ENCODE measurements around the gene JMJD7. TPM values are rescaled to one million over a fixed set of nuclear protein-coding genes. Genes with fewer than 3 reads are reported as not detected.

The JMJD7 gene
- total RNA-seq, 2 donors from 2014 or later = 13.5 to 17.7 TPM

DNA sequence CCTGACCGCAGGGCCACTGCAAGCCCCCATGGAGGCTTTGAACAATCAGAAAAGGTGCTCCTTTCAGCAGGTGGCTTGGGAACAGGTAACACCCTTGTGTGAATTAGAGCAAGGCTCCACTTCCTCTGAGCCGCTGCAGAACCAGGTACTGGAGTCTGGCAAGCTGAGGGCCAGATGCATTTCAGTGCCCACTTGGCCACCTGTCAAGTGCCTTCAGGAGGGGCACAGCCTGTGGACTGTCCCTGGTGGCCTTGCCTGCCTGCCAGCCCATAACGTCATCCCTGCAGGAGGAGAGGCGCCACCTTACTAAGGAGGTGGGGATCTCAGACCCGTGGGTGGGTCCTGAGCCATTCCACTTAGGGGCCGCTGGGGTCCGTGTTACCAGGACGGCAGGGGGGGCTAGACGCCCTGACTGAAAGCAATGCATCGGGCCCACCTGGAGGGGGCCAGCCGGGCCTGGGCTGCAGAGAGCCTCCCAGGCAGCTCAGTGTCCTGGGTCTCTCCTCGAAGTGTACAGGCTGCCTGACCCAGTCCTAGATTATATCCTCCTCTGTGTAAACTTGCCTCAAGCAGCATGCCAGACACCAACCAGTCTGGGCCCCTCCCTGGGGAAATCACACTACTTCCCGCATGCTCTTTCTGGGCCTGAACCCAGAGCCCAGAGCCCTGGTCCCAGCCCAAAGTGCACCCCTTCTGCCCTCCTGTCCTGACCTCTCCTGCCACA lies 49.9 kb downstream of the JMJD7 start:
- no peak for ATAC-seq
- Mint-ChIP-seq H3K27ac (peak overlapping the region in 1 of 2 donors; percentile 46), H3K36me3 (peaks cover 0 to 4% of the 10 kb centered on the region in 2 donors), H3K9me3 (no peaks in the 10 kb centered on the region)
- no peak for DNase-seq (ENCODE audit: low spot score in 2 of 2)

DNA sequence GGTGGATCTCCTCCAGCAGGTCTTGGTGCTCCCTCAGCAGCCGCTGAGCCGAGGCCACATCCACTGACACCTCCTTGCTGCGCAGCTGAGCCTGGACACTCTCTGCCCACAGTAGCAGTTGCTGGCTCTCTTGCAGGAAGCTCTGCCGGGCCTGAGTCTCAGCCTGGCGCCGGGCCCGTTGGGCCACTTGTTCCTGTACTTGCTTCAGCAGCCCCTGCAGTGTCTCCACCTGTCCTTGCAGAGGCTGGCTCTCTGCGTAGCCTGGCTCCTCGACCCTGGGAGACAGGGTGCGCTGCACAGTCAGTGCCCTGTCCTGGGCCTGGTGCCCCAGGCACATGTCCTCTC lies 50.4 kb downstream of the JMJD7 start:
- no peak for ATAC-seq
- Mint-ChIP-seq H3K9me3 (no peaks in the 10 kb centered on the region), H3K27ac (peak overlapping the region in 1 of 2 donors; percentile 46), H3K36me3 (peaks cover 0 to 4% of the 10 kb centered on the region in 2 donors)
- no peak for DNase-seq (ENCODE audit: low spot score in 2 of 2)

DNA sequence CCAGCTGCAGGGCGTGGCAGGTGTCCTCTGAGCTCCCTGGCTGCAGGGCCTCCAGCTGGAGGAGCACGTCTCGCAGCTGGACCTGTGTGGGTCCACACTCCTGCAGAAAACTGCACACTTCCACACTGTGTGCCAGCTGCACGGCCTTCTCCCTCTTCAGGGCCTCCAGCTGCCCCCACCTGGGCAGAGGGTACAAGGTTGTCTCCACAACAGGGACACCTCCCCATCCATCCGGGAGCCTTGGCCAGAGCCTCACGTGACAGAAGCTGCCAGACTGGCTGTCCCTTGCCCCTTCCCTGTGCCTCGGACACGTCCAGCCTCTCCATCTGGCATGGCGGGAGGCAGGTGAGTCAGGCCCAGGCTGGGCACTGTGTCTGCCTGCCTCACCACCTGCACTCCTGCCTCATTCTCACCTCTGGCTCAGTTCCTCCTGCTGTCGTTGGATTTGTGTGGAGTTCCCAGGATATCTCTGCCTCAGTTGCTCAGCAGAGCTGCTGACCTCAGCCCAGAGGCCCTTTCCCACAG lies 51.5 kb downstream of the JMJD7 start:
- H3K36me3 Mint-ChIP-seq = peaks cover 0 to 4% of the 10 kb centered on the region in 2 donors
- DNase-seq (ENCODE audit: low spot score in 2 of 2) (no peak), ATAC-seq (no peak)
- H3K9me3 Mint-ChIP-seq = no peaks in the 10 kb centered on the region
- H3K27ac Mint-ChIP-seq = no peak overlapping the region

DNA sequence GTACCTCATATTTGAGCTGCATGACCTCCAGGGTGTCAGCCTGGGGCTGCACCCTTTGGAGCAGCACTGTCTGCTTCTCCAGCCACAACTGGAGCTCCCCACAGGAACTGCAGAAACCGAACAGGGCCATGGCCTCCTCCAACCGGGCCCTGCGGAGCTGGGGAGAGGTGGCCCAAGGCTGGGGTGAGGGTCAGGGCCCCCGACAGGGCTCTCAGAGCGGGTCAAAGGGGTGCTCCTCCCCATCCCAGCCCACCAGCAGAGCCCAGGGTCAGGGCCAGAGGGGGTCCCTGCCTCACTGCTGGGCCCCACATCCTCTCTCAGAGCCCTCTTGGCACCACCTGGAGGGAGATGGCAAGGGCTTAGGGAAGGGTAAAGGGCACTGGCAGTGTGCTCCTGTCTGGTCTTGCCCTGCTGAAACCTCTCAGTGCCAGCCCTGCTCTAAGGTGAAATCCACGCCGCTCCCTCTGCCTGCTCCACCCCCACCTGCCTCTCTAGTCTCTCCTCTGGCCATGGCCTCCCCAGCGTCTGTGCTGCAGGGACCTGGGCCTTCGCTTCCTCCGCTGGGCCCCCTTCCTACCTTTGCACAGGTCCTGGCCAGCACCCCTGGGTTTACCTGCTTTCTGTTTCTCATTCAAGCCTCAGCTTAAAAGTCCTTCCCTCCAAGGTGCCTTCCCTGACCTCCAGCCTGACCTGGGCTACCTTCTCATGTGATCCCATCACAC lies 52.4 kb downstream of the JMJD7 start:
- no peak for DNase-seq (ENCODE audit: low spot score in 2 of 2)
- no peak for ATAC-seq
- Mint-ChIP-seq H3K9me3 (no peaks in the 10 kb centered on the region), H3K36me3 (peaks cover 0 to 4% of the 10 kb centered on the region in 2 donors), H3K27ac (no peak overlapping the region)

DNA sequence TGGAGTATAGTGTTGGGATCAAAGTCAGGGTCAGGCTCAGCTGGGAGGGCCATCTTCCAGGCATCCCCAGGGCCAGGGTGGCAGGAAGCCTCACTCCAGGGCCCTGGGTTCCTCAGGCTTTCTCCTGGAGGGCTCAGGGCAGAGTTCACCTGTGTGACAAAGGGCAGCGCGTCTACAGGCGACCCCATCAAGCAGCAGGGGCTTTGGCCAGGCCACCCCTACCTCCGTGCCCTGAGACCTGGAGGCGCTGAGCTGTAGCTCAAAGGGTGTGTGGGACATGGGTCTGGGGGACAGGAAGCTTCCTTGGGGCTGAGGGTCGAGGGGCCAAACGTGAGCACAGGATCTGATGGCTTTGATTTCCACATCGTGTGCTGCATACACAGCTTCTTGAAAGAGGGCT lies 53.2 kb downstream of the JMJD7 start:
- ATAC-seq (no peak), DNase-seq (ENCODE audit: low spot score in 2 of 2) (no peak)
- Mint-ChIP-seq H3K27ac (peak overlapping the region; percentile 3 to 23), H3K9me3 (no peaks in the 10 kb centered on the region), H3K36me3 (peaks cover 0 to 4% of the 10 kb centered on the region in 2 donors)

DNA sequence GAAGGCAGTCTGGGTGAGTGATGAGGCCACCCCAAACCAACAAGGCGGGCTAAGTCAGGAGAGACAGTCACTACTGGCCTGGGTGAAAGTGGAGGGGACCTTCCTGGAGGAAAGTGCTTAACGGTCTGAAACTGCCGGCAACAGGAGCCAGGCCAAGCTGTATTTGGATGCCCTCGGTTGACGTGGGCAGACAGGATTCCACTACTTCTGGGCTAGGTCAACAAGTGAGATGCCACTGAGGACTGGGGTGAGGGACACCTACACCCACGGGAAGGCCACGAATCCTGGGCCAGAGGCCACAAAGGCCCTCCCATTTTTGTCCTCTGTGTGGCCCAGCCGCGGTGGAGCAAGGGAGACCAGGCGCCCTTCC lies 53.6 kb downstream of the JMJD7 start:
- Mint-ChIP-seq H3K36me3 (peaks cover 0 to 4% of the 10 kb centered on the region in 2 donors), H3K9me3 (no peaks in the 10 kb centered on the region), H3K27ac (peak overlapping the region; percentile 3 to 23)
- ATAC-seq (no peak), DNase-seq (ENCODE audit: low spot score in 2 of 2) (no peak)

DNA sequence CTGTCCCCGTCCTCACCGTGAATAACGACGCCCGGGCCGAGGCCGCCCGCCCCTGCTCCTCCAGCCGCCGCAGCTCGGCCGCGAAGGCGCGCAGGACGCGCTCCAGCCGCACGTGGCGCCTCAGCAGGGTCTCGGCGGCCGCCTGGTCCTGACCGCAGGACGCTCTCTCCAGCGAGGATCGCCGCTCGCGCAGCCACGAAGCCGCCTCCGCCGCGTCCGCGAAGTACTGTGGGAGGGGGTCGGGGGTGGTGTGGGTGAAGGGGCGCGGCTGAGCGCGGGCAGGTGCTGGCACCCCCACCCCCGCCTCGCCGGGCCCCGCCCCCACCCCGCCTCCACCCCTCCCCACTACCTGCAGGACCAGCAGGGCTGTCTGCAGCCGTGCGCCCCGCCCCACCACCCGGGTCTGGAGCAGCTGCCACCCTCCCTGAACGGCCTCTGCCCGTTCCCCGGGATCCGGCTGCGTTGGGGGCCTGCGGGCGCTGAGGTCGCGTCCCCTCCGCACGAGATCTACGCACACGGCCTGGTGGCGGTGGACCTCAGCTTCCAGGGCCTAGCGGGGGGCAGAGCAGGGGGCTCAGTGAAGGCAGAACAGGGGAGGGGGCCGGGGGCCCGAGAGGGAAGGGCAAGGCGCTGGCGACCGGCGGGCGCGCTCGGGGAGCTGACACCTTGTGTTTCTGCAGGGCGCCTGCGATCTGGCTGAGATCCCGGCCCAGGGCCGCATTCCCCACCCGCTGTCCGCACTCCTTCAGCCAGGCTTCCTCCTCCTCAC lies 54.2 kb downstream of the JMJD7 start:
- ATAC-seq (peak; percentile 10 to 20), DNase-seq (ENCODE audit: low spot score in 2 of 2) (no peak)
- Mint-ChIP-seq H3K27ac (no peak overlapping the region), H3K9me3 (no peaks in the 10 kb centered on the region), H3K36me3 (peaks cover 0 to 4% of the 10 kb centered on the region in 2 donors)

DNA sequence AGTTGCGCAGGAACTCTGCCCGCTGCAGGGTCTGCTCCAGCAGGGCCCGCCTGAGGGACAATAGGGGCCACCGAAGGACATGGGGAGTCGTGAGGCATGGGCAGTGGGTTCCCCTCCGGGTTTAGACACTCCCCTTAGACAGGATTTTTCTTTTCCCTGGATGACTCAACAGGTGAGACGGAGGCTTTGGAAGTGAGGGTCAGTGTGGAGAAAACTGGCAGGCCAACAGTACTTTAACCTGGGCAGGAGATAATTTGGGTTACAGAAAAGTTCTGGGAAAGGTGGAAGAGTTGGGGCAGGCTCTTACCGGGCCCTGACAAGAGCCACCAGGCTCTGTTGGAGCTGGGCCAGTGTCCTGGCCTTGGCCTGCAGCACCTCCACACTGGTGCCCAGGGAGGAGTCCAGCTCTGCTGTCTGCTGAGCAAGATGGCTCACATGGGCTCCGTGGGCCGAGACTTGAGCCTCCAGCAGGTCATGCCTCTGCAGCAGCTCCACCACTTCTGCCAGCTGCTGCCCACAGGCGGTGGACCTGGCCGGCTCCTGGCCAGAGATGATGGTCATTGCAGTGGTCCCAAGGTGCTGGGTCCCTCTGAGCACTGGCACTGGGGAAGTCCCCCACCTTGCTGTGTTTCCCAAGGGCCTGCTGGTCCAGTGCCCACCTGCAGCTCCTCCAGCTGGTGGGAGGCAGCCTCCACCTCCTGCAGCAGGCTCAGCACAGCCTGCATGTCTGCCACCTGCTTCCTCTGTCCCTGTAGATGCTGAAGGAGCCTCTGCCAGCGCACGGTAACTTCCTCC lies 55.0 kb downstream of the JMJD7 start:
- Mint-ChIP-seq H3K27ac (no peak overlapping the region), H3K36me3 (peaks cover 0 to 4% of the 10 kb centered on the region in 2 donors)
- ATAC-seq = no peak

DNA sequence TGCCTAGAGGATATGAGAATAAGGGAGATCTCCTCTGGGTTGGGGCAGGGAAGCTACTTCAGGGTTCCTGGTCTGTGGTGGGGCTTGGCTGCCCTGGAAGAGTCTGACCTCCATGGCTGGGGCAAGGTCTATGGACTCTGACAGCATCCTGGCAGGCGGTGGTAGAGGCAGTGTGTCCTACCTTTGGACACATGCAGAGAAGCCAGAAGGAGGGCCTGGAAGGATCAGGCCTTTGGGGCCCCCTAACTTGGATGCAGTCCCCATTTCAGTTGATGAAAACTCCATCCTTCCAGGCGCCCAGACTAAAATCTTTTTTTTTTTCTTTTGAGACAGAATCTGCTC lies 55.6 kb downstream of the JMJD7 start:
- no peak for ATAC-seq
- Mint-ChIP-seq H3K27ac (no peak overlapping the region), H3K9me3 (no peaks in the 10 kb centered on the region), H3K36me3 (peaks cover 0 to 4% of the 10 kb centered on the region in 2 donors)
- DNase-seq (ENCODE audit: low spot score in 2 of 2) = no peak

More for the DNA sequence above, 55.0 kb downstream of the JMJD7 start:
- no peaks in the 10 kb centered on the region for H3K9me3 Mint-ChIP-seq
- DNase-seq (ENCODE audit: low spot score in 2 of 2) = no peak

DNA sequence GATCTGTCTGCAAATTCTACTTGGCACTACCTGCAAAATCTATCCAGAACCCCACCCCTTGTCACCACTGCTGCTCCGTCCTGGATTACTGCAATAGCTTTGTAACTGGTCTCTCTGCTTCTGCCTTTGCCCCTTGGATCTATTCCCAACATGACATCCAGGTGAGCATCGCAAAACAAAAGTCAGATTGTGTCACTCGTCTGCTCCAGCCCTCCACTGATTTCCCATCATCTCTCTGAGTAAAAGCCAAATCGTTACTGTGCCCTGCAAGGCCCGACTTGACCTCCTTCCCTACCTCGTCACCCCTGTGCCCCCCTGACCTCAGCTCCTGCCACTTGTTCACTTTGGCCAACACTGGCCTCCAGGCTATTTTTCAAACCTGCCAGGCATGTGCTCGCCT lies 56.6 kb downstream of the JMJD7 start:
- Mint-ChIP-seq H3K9me3 (no peaks in the 10 kb centered on the region), H3K36me3 (peaks cover 0 to 4% of the 10 kb centered on the region in 2 donors), H3K27ac (no peak overlapping the region)
- DNase-seq (ENCODE audit: low spot score in 2 of 2) (no peak), ATAC-seq (no peak)

DNA sequence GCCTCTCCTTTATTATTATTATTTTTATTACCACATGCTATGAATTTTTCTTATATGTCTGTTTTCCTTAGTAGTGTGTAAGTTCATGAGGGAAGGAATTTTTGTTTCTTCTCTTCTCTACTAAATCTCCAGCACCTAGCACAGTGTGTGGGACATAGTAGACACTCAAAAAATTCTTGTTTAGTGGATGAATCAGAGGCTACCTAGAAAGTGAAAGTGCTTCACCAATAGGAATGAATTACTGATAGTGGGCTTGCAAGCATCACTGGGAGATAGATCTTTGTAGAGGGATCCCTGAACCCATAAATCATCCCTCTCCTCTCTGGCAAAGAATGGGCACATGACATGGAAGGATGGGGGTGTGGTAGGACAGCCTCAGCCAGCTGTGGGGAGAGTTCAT lies 57.4 kb downstream of the JMJD7 start:
- no peaks in the 10 kb centered on the region for H3K9me3 Mint-ChIP-seq
- DNase-seq (ENCODE audit: low spot score in 2 of 2) (no peak), ATAC-seq (no peak)
- no peak overlapping the region for H3K27ac Mint-ChIP-seq
- peaks cover 0 to 4% of the 10 kb centered on the region in 2 donors for H3K36me3 Mint-ChIP-seq

DNA sequence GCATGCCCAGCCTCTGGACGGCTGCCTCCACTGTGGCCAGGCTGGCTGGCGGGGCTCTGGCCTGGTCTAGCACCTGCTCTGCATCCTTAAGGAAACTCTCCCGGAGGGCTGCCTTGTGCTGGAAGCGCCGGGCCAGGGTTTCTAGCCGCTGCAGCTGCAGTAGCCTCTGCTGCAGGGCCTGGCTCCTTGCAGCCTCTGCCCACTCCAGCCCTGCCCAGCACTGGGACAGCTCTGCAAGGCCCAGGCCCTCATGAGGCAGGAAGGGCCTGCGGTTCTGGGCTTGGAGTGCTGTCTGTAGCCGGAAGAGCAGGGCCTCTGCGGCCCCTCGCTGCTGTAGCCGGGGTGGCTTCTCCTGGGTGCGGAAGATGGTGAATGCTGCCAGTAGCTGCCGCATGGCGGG lies 57.9 kb downstream of the JMJD7 start:
- ATAC-seq (no peak), DNase-seq (ENCODE audit: low spot score in 2 of 2) (no peak)
- Mint-ChIP-seq H3K36me3 (peaks cover 0 to 4% of the 10 kb centered on the region in 2 donors), H3K9me3 (no peaks in the 10 kb centered on the region), H3K27ac (no peak overlapping the region)

DNA sequence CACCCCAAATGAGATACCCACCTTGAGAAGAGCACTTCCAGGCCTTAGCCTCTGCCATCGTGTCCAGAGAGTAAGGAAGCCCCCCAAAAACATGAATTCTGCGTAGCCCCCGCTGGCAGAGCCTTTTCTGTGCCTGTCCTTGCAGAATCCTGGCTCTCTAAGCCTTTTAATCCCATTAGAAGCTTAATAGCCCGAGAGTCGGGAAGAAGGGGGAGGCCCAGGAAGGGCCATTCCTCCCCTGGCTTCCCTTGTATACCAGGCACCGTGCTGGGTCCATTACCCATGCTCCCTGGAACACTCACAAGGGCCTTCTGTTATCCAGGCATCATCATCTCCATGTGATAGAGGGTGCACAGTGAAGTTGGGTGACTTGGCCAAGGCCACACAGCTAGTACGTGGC lies 58.8 kb downstream of the JMJD7 start:
- ATAC-seq = no peak
- Mint-ChIP-seq H3K9me3 (no peaks in the 10 kb centered on the region), H3K36me3 (no peaks in the 10 kb centered on the region), H3K27ac (no peak overlapping the region)
- no peak for DNase-seq (ENCODE audit: low spot score in 2 of 2)

DNA sequence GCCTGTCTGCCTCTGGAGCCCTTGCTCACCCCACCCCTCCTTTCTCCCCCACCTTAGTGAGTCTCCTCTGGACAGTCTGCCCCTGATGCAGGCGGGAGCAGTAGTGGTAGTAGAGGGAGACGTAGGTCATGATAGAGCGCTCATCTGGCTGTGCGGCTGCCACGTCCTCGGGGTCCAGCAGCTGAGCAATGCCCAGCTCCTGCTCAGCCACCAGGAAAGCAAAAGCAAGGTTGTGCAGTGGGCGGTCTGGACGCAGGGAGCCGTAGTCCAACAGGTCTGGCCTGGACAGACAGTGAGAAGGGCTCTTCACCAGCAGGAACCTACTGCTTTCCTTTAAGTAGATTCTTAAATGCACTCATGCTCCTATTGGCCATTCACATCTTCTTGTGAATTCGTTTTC lies 59.3 kb downstream of the JMJD7 start:
- H3K36me3 Mint-ChIP-seq = no peaks in the 10 kb centered on the region
- no peak overlapping the region for H3K27ac Mint-ChIP-seq
- ATAC-seq (no peak), DNase-seq (ENCODE audit: low spot score in 2 of 2) (no peak)
- H3K9me3 Mint-ChIP-seq = no peaks in the 10 kb centered on the region

Data from activated naive CD4-positive, alpha-beta T cell treated with anti-CD3 and anti-CD28 coated beads, Interleukin-2, amount 50 U/mL, for 72 hours (primary cell).